ENCODE data around the gene DUSP21. TPM values are rescaled to one million over a fixed set of nuclear protein-coding genes. Genes with fewer than 3 reads are reported as not detected.
"Not testable (repeated sequence)": the region's sequence is repeated elsewhere in the genome, so short reads cannot be mapped to it uniquely, and the experiment has no call there.

Gene DUSP21
- polyA plus RNA-seq, 5 donors: not detected

DNA sequence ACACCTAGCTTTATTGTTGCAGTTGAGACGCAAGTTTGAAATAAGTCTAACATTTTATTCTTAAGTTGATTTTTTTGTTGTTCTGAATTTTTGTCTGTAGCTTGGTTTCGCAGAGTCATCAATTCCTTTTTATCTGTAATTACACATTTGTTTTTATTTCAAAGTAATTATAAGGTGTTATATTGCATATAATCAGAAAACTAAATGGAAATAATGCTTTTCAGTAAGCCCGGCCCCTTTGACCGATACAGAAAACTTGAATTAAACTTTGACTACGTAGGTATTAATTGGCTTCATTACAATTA is 31.3 kb downstream of the DUSP21 start:
- DNase-seq: no peak

DNA sequence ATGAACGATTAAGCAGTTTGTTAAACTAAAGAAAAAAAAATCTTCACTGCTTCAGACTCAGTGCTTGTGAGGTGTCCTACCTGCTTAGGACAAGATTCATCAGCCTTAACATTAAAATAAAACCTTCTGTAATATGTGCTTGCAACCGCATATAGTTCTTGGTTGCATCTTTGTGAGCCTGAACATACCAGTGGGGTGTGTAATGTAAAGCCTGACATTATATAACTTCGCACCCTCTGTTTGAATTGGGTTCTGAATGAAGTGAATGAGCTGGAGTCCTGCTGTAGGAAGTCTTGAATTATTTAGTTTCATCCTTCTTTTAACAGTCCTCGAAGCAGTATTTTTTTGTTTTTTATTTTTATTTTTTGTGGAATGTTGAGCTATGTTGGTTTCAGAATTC is 32.3 kb downstream of the DUSP21 start:
- no peak for DNase-seq

DNA sequence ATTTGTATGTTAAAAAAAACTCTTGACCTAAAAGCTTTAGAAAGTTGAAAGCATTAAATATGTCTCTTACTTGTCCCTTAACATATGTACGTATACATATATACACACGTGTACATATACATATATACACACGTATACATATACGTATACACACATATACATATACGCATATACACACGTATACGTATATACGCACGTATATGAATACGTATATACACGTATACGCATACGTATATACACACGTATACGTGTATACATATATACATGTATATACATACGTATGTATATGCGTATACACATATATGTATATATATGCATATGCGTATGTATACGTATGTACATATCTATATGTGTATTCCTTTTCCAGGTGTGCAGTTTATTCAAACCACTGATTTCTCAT is 32.9 kb downstream of the DUSP21 start:
- no peak for DNase-seq

DNA sequence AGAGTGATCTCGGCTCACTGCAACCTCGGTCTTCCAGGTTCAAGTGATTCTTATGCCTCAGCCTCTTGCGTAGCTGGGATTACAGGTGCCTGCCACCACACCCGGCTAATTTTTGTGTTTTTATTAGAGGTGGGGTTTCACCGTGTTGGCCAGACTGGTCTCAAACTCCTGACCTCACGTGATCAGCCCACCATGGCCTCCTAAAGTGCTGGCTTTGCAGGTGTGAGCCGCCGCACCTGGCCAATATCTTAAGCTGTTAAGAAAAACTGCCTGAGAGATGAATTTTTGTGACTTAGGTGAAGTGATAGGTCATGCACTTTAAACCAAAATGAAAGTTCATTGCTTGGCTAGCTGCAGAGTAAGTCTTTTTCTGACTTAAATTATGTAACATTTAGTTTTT is 35.0 kb downstream of the DUSP21 start:
- DNase-seq: no peak

DNA sequence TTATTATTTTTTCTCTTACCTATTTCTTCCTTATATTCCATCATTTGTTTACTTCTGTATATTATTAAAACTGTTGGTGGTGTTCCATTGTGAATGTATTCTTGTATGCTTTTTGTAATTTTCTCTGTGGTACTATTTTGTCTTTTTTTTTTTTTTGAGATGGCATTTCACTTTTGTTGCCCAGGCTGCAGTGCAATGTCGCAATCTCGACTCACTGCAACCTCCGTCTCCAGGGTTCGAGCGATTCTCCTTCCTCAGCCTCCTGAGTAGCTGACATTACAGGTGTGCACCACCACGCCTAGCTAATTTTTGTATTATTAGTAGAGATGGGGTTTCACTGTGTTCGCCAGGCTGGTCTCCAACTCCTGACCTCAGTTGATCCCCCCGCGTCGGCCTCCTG is 37.7 kb downstream of the DUSP21 start:
- DNase-seq: no peak

DNA sequence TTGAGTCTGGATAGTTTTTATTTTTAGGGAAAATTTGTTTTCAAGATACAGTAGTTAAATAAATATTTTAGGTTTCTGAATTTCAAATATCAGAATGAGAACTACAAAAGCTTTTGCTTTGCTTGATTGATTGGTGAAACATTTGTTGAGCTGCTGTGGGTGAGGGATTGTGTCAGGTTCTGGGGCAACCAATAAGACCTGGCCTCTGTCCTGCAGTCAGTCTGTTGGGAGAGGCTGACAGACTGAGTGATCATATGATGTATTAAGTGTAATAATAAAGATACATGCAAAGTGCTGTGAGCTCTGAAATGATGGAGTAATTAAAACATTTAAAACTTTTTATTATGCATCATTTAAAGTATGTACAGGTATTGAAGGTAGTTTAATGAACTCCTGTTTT is 38.8 kb downstream of the DUSP21 start:
- no peak for DNase-seq

DNA sequence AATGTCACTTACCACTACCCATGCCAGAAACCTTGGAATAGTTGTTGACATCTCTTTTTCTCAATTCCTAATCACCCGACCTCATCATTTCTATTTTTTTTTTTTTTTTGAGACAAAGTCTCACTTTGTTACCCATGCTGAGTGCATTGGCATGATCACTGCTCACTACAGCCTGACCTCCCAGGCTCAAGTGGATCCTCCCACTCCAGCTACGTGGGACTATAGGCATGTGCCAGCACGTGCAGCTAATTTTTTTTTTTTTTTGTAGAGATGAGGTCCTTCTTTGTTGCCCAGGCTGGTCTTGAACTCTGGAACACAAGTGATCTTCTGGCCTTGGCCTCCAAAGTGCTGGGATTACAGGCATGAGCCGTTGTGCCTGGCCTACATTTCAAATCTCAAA is 41.1 kb downstream of the DUSP21 start:
- DNase-seq: no peak

DNA sequence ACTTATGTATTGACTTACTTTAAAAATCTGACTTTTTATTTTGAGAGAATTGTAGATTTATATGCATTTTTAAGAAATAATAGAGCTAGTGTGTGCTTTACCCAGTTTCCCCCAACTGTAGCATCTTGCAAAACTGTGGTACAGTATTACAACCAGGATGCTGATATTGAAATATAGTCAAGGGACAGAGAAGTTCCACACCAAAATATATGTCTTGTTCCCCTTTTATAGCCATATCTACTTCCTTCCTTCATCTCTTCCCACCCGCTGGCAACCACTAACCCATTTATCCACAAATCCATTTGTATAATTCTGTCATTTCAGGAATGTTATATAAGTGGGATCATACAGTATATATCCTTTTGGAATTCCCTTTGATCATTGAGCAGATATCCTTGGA is 46.0 kb downstream of the DUSP21 start:
- DNase-seq: no peak

DNA sequence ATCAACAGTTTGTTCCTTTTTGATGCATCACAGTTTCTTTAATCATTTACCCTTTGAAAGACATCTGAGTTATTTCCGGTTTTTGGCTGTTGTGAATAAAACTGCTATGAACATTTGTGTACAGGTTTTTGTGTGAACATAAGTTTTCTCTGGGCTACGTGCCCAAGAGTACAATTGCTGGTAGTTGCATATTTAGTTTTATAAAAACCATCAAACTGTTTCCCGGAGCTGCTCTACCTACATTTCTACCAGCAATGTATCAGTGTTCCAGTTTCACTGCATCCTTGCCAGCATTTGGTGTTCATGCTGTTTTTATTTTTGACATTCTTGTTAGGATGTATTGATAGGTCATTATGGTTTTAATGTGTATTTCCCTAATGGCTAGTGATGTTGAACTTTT is 46.4 kb downstream of the DUSP21 start:
- no peak for DNase-seq

DNA sequence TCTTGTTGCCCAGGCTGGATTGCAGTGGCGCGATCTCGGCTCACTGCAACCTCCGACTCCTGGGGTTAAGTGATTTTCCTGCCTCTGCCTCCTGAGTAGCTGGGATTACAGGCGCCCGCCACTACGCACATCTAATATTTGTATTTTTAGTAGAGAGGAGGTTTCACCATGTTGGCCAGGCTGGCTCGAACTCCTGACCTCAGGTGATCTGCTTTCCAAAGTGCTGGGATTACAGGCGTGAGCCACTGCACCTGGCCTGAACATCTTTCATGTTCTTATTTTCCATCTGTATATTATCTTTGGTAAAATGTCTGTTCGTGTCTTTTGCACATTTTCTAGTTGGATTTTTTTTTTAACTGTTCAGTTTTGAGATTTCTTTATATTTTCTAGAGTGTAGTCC is 46.9 kb downstream of the DUSP21 start:
- DNase-seq: not testable (repeated sequence)

DNA sequence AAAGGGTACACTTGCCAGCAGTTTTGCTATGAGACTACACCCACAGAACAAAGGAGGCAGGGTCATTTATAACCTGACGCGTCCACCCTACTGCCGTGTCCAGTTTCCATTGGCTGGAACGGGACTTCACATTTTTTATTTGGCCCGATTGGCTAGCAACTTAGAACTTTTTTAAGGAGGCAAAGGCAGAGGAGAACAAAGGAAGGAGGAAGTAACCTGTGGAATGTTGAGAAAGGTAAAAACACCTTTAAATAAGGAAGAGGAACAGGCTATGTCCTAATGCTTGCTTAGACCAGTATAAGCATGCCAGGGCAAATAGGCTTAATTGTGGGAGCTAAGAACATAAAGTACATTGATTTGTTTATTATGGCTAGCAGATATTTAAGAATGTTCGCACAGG is 47.8 kb downstream of the DUSP21 start:
- DNase-seq: no peak

Other genes starting within 250 kb of the DUSP21 start
- 10 to 100 TPM; 49.6 to 69.8 (median 51.1) TPM for gene KDM6A, start 29.2 kb downstream of the DUSP21 start, polyA plus RNA-seq (ENCODE audit: insufficient read depth in 1 of 5, insufficient read length in 5 of 5, low replicate concordance in 1 of 5)